CD4-positive, alpha-beta T cell treated with Interleukin-2 at 100 ng/mL for 4 hours (primary cell): ENCODE results near the gene COL20A1.

Experiments
- DNase-seq: peaks from one replicate; pipeline ENCODE4 v3.0.0-alpha.2; 2020; ENCODE audit warnings: low spot score

Gene COL20A1

DNA sequence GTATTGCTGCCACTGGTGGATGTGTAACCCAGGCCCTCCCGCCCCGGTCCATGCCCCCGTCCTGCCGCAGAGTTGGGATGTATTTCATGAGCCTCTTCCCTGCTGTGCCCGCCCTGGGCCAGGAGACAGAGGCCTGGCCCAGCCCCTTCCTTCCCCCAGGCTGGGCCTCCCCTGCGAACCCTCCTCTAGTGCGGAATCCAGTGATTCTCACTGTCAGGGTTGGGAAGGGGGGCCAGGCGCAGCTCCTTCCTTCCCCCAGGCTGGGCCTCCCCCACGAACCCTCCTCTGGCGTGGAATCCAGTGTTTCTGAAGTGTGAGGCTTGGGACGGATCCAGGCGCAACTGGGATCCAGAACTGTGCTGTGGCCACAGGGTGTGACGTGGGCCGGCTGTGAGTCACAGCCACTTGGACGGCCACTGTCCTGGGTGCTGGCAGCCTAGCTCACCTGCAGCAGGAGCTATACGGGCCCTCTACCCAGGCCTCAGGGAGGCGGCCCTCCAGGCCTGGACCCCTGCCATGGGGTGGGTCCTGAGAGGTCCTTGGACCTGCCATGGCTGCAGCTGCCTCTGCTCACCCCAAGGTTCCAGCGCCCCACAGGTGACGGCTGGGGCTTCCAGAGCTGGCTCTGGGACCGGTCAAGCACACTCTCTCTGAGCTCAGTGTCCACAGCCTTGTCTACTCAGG lies 28.3 kb downstream of the COL20A1 start:
- no peak for DNase-seq

DNA sequence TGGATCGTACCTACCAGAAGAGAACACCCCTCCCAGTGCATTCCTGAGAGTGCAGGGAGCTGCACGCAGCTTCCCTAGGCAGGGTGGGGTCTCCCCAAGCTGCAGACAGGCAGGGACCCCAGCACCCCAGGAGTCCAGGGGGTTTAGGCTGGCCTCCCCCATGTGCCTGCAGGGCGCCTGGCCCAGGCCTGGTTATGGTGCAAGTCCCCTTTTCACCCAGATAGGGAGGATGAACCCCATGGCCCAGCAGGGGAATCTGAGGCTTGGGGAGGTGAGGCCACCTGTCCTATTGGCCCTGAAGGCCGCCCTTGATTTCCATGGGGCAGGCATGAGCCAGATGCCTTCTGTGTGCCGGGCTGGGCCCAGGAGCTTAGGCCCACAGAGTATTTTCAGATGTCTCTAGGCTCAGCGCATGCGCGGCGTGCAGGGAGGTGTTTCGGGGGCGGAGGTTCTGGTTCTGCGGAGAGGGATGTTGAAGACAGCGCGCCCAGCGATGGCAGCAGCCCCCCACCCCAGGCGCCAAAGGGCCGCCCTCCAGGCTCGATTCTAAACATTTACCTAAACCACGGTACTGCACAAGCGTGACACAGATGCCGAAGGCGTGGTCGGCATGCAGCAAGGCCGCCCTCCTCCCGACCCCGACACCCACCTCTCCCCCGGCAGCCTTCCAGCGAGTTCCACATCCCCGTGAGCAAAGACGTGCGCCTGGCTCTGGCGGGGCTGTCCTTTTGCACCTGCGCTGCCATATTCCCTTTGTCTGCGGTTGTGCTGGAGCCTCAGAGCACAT lies 29.4 kb downstream of the COL20A1 start:
- no peak for DNase-seq

DNA sequence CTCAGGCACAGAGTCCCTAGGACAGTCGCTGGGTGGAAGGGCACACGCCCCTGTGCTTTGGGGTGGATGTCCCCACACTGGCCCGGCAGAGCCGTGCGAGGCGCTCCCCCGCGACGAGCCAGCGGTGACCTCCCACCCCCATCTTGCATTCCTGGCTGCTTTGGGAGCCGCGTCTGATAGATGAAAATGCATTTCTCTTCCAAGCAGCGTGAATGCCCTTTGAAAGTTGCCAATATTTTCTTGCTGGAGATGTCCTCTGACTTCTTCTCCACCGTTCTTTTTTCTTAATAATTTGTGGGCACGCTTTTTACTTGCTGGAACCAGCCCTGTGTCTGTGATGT lies 29.9 kb downstream of the COL20A1 start:
- DNase-seq = no peak

DNA sequence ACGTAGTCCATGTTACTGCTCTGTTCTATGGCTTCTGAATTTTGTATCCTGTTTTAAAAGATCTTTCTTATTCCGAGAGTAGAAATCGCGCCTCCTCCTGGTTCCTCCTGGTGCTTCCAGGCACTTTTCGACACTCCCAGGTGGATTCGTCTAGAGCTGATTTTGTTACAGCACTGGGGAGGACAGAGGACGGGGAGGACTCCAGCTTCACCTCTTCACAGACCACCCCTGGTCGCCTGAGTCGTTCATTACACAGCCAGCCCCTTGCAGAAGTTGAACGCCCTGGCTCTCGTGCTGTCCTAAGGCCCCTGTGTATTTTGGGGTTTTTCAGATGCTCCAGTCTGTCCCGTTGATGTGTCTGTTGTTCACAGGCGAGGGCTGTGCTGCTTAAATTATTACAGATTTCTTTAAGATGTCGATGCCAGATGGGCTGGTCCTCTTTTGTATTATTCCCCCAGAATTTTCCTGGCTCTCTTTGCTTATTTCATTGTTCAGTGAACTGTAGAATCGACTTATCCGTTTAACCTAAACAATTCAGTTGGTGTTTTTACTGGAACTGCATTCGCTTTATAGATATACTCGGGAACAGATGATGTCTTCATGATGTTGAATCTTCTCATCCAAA lies 30.5 kb downstream of the COL20A1 start:
- DNase-seq = no peak

DNA sequence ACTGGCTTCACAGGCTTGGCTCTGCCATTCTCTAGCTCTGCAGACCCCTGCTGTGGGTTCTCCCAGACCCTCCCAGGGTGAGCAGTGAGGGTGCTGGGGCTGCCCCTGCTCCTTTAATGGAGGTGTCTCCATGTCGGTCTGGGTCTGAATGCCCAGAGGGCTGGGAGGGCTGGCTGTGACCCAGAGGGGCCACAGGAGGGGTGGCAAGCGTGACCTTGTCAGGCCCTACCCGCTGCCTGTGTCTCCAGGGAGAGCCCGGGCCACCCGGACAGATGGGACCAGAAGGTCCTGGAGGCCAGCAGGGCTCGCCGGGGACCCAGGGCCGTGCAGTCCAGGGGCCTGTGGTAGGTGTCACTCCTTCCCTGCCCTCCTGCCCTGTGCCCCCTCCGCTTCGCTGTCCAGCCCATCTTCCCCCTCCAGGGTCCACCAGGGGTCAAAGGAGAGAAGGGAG lies 32.1 kb downstream of the COL20A1 start:
- no peak for DNase-seq

DNA sequence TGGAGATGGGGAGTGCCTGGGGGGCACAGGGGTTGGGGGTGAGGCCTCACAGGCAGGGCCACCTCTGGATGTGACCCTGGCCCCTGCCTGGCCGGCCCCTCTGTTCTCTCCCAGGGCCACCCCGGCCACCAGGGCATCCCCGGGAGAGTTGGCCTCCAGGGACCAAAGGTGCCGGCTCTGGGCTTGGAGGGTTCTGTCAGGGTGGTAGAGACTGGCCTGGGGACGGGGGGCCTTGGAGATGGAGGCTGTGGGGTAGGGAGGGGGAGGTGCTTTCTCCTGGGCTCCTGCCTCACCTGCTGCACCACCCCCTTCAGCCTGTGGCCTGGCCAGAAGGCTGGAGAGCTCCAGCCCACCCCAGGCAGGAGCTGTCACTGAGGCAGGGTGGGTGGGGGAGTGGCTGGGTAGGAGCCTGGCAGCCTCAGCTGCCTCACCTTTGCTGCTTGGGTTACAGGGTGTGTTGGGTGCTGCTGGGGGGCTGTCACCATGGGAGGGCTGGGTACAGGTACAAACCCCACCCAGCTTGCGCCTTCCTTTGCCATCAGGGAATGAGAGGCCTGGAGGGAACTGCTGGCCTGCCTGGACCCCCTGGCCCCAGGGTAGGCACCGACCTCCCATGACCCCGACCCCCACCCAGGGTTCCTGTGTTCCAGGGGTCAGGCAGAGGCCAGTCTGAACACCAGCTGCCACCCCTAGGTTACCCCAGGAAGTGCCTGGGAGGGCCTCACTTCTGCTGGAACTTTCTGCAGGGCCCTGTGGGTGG lies 32.7 kb downstream of the COL20A1 start:
- DNase-seq = no peak

DNA sequence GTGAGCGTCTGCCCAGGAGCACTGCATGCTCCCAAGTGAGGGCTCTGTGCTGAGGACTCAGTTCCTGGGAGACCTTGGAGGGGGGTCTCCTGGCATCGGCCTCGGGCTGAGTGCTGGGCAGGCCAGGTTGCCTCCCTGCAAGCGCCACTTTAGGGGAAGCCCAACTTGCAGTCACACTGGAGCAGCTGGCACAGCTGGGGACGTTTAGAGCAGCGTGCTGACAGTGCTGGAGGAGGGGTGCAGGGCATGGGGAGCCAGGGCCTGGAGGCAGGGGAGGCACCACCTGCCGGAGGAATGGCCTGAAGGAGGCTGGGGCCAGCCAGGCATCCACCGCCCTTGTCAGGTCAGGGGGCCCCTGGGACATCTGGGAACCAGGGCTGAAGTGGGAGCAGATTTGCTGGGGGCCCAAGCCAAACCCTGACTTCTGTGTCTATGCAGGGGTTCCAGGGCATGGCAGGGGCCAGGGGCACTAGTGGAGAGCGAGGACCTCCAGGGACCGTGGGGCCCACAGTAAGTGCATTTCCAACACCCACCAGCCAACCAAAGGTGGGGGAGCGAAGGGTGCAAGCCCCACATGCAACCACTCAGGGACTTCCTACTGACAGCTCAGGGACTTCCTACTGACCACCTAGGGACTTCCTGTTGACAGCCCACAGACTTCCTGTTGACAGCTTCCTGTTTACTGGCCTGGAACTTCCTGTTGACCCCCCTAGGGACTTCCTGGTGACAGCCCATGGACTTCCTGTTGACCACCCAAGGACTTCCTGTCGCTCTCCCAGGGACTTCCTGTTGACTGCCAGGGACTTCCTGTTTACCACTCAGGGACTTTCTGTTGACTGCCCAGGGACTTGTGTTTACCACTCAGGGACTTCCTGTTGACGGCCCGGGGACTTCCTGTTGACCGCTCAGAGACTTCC lies 33.6 kb downstream of the COL20A1 start:
- DNase-seq = no peak

DNA sequence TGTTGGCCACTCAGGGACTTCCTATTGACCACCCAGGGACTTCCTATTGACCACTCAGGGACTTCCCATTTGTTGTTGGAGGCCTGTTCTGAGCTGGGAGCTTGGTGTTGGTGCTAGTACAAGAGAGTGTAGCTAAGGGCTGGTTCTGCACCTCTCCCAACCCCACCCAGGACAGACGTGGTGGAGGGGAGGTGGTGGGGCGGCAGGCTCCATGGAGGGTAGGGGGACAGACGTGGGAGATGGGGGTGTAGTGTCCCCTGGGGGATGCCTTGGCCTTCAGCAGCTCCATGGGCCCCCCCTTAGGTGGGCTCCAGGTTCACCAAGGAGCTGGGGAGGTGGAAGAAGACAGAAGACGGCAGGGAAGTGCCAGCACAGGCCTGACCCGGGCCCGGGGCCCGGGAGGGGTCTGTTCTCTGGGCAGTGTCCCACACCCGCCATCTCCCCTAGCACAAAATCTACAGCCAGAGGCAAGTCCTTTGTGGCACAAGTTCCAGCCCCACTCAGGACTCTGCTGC lies 34.3 kb downstream of the COL20A1 start:
- no peak for DNase-seq

DNA sequence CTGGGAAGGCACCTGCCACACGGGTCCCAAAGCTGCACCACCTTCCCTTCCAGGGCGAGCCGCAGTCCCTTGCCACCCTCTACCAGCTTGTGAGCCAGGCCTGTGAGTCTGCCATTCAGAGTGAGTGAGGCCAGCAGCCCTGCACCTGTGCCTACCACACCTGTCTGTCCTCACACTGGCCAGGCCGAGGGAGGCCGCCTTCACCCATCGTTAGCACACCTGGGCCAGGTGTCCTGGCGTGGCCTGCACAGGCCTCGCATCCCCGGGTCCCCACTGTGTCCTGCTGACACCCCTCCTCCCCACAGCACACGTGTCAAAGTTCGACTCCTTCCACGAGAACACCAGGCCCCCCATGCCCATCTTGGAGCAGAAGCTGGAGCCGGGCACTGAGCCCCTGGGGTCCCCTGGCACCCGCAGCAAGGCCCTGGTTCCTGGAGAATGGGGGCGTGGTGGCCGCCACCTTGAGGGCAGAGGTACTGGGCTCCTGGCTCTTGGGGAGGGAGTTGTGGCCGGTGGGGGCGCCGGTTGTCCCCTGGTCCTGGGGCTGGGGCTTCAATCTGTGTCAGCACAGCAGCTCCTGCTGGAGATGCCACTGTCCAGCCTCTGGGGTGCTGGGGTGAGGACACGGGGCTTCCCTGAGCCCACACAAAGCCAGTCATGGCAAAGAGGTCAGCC lies 35.2 kb downstream of the COL20A1 start:
- no peak for DNase-seq

DNA sequence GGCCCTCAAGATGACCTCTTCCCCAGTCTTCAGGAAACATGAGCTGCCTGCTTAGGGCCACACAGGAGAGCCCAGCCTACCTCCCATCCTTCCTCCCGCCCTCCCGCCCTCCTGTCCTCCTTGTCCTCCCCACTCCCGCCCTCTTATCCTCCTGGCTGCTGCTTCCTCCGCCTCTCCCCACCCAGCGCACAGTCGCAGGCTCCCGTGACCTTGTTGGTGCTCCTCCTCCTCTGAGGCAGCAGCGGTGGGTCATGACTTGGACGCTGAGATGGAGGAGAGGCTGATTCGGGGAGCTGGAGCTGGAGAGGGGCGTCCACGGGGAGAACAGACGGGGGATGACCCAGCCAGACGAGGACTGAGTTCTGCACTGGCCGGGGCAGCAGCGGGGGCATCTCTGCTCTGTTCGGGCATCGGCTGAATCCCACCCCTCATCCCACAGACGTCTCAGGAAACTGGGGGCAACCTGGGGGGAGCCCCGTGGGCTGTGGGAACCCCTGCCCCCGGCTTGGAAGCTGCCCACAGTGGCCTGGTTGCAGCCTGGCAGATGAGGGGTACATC lies 35.8 kb downstream of the COL20A1 start:
- DNase-seq = no peak

DNA sequence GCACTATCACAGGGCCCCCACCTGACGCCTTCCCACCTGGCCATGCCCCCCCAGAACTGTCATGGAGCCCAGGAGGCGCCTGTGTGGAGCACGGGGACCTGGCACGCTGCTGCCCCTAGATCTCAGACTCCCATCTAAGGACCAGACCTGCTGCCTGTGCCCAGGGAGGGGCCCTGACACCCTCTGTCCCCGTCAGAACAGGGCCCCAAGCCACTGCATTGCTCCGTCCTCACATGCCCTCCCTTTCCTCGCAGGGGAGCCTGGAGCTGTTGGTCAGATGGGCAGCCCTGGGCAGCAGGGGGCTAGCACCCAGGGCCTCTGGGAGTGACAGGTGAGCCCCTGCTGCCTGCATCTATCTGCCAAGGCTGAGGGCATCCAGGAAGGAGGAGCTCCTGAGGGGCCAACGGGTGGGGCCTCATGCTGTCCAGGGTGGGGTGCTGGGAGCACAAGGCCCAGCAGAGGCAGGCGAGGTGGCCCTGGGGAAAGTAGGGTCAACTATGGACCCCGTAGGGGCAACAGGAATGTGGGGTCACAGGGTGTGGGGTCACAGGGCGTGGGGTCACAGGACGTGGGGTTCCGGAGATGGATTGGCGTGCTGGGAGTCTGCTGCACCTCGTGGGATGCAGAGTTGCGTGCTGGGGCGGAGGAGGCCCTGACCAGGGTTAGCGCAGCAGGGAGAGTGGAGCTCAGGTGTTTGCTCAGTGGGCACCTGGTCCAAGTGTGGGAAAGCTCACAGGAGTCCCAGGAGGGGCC lies 36.5 kb downstream of the COL20A1 start:
- DNase-seq = no peak

DNA sequence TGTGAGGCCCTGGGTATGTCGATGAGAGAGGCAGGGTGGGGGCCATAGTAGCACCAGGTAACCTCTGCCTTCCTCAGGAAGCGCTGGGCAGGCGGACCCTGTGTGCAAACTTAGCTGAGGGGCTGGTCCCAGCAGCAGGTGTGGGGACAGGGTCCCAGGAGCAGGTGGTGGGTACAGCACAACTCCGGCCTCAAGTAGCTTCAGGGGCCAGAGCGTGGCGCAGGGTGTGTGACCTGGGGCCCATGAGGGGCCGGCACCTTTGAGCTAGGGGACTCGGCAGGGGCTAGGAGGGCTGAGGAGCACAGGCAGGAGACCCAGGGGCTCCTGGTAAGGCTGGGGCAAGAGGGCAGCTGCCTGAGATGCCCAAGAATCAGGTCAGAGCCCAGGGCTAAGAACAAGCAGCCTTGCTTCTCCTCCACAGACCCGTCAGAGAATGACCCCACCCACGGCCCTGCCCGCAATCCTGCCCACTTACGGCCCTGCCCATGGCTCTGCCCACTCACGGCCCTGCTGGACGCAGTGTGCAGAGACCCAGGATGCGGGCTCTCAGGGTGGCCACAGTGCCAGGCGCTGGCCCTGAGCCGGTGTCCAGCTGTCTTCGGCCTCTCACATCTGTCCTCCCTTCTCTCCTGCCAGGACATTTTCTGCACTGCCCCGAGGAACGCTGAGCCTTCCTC lies 37.2 kb downstream of the COL20A1 start:
- no peak for DNase-seq

DNA sequence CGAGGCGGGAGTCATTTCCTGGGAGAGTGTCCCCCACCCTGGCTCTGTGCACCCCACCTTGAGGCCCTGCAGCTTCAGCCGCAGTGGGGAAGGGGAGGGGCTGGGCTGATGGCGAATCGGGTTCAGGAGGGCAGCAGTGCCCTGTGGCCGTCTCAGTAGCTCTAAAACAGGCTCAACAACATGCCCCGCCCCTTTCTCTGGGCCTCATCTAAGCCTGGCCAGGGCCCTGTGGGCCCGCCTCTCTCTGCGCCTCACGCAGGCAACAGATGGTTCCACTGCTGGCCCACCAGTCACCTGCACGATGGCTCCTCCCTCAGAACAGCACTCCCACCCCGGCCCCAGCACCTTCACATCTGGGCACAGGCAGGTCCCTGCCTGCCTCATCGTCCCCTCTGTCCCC lies 38.0 kb downstream of the COL20A1 start:
- no peak for DNase-seq

DNA sequence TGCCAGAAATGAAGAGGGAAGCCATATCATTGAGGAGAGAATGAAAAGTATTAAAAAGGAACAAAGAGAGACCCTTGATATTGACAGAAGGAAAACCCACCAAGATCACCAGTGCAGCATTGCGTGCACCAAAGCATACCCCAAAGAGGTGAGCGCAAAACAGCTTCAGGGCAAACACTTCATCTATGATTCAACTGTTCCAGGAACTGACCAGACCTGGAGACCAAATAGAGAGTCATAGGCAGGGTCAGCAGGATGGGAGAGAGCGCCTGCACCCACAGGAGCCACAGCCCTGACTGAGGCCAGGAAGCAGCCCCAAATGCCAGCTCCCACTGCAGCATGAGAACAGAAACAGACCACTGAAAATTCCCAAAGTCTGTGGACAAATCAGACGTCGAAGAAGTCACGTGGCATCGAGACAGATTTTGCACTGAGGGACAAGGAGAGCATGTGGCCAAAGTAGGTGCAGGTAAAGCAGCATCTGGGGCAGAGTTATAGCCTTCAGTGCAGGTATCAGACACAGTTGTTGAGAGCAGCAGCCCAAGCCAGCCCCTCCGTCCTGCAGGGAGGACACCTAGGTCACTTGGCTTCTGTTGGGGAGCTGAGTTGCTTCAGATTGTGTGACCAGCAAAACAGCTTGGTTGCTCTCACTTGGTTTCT lies 38.9 kb downstream of the COL20A1 start:
- no peak for DNase-seq

DNA sequence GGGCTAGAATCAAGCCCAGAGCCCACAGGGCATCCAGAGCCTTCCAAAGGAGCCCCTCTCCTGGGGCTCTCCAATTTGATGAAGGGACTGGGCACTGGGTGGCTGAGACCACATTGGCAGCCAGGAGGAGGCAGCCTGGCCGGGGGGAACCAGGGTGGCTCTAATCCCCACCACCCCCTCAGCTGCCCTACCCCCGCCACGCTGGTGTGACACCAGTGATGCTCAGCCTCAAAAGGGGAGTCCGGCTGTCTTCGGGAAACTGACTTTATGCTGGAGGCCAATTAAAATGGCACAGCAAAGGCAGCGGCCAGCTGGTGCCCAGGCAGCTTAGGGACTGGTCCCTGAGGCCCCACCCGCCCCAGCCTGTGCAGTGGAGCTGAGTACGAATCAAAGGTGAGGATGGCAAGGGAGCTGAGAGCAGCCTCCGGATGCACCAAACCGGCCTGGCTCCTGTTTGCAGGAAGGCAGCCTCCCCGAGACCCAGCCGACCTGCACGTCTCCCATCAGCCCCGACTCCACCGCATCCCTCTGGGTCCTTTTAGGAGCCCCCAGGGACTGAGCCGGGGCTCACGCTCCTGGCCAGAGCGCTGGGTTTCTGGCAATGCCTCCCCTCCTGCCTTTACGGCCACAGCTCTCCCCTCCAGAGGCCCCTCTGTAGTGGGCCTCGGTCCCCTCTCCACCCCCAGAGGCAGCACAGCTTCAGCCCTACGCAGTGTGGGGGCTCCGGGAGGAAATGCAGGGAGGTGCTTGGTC lies 39.7 kb downstream of the COL20A1 start:
- no peak for DNase-seq

DNA sequence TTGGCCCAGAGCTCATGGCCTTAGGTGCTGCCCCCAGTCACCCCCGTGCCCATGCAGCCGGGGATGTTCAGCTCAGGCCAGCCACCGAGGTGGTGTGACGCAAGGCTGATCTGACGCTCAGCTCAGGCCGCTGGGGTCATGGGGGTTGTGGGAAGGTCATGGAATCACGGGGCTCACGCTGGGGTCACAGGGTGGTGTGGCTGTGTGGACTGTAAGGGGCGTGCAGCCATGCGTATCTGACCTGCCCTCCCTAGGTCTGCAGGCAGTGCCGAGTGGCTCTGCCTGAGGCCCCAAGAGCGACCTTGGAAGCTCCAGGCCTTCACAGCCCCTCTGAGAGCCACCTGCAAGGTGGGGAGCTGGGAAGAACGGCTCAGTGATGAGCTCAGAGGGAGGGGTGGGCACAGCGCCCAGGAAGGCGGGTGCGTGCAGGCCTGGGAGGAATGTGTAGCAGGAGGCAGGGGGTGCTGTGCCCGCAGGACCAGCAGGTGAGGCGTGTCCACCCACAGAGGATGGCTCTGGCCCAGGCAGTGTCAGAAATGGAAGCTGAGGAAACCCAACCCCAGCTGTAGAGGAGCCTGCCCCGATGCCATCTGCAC lies 40.4 kb downstream of the COL20A1 start:
- no peak for DNase-seq

DNA sequence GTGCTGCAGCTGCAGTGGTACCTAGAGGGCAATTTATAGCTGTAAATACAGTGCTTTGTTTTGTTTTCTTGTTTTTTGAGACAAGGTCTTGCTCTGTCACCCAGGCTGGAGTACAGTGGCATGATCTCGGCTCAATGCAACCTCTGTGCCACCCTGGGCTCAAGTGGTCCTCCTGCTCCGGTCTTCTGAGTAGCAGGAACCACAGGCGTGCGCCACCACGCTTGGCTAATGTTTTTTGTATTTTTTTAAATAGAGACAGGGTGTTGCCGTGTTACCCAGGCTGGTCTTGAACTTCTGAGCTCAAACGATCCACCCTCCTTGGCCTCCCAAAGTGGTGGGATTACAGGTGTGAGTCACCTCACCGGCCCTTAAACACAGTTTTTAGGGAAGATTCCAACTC lies 41.4 kb downstream of the COL20A1 start:
- no peak for DNase-seq
